HG03097 (cell line): ENCODE measurements around the gene YWHAG.
"Not testable (repeated sequence)": the region's sequence is repeated elsewhere in the genome, so short reads cannot be mapped to it uniquely, and the experiment has no call there.

Source experiments
- ATAC-seq: cut with Tn5 transposase; IDR thresholded peaks from one replicate; pipeline ENCODE4 v1.9.1; 2021; ENCODE audit not compliant: unreplicated experiment, low FRiP score

Gene YWHAG

DNA sequence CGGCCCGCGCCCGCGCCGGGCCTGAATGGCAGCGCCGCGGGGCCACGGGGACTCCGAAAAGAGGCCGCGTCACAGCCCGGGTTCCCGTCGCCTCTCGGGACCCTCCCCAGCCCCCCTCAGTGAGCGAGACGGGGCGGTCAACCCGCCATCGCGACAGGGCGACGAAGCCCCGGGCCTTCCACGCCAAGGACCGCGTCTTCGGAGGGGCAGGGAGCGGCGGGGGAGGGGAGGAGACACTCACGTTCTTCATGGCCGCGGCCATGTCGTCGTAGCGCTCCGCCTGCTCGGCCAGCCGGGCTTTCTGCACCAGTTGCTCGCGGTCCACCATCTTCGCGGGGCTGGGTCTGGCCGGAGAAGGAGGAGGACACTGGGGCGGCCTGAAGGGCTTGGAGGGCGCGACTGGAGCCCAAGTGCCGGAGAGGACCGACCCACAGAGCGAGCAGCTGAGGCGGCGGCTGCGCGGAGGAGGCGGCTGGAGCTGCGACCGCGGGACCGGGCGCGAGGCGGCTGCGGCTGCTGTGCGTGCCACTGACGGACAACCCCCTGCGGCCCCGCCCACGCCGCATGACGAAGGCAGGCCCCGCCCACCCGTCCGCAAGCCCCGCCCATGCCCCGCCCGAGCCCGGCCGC is at the start of gene YWHAG:
Gene YWHAG (minus strand): TSS at position 511 of the 630 bp plus-strand sequence. CDS start 183 bp downstream, at position 328.
- ATAC-seq: peak; percentile 72

- ATAC-seq: no peak
These were observed 49.4 kb upstream of the YWHAG start for GRCh38 chr7:76408121-76408560.

DNA sequence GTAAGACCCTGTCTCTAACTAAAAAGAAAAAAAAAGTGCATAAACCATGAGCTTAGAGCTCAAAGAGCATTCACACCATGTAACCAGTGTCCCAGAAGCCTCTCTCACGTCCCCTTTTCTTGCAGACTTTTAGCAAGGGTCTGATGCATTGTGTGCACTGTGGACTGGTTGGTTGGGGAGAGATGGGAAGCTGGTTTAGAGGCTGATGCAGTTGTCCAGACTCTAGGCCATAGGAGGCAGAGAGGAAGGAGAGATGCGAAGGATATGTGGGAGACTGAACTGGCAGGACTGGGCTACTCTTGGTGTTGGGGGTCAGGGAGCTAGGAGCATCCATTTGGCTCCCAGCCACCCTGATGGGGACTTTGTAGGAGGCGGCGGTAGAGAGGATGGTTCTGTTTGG is 48.9 kb upstream of the YWHAG start:
- no peak for ATAC-seq

DNA sequence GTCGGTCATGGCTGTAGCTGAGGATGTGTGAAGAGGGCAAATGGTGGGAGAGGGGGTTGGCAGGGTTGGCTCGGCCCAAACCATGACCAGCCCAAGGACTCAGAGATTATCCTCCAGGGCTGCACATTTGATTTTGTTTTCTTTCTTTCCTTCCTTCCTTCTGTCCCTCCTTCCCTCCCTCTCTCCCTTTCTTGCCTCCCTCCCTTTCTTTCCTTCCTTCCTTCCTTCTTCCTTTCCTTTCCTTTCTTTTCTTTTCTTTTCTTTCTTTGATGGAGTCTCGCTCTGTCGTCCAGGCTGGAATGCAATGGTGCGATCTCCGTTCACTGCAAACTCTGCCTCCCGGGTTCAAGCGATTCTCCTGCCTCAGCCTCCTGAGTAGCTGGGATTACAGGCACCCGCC is 46.9 kb upstream of the YWHAG start:
- ATAC-seq: no peak

GRCh38 chr7:76403780-76404494 is 45.1 kb upstream of the YWHAG start:
- no peak for ATAC-seq

- not testable (repeated sequence) for ATAC-seq
These were observed 44.3 kb upstream of the YWHAG start for GRCh38 chr7:76403097-76403496.

DNA sequence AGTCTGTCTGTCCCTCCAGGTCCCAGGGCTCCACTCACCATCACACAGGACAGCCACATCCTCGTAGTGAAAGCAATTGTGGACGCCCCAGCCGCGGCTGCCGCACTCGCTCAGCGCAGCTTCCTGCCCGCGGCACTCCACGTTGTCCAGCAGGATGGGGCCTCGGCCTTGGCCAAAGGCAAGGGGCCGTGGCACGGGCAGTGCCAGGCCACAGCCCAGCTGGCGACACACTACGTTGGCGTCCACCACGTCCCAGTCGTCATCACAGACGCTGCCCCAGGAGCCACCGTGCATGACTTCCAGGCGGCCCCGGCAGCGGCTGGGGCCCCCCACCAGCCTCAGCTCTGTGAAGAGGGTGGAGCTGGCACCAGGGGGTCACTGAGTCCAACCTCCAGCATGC is 41.5 kb upstream of the YWHAG start:
- no peak for ATAC-seq

DNA sequence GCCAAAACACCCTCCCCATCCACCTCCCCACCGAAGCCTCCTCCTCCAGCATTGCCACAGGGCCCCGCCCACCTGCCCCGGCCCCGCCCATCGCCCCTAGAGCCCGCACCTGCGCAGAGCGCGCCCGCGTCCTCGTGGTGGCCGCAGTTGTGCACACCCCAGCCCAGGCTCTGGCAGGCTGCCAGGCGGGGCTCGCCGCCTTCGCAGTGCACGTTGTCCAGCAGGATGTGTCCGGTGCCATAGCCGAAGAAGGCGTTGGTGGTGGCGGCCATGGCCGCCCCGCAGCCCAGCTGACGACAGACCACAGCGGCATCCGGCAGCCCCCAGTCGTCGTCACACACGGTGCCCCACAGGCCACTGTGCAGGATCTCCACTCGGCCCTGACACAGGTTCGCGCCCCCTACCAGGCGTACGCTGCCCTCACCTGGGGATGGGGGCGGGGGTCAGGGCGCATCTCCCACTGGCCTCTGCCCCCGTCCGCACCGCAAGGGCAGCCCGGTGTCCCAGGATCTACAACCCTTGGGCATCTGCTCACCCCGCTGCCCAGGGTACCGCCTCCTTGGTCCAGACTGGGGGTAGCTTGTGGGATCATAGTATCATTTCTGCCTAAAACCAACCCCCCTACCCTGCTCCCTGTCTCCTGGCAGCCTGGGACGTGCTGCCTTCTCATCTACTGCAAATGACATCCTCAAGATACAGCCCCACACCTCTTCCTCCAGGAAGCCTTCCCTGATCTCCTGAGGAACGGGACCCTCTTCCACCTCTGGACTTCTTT is 38.8 kb upstream of the YWHAG start:
- ATAC-seq: no peak

- no peak for ATAC-seq
These were observed 38.1 kb upstream of the YWHAG start for GRCh38 chr7:76396864-76397263.

- ATAC-seq: no peak
These were observed 37.4 kb upstream of the YWHAG start for GRCh38 chr7:76395965-76396726.

- not testable (repeated sequence) for ATAC-seq
These were observed 36.8 kb upstream of the YWHAG start for GRCh38 chr7:76395605-76395964.

GRCh38 chr7:76394957-76395356 is 36.2 kb upstream of the YWHAG start:
- ATAC-seq: no peak

GRCh38 chr7:76393116-76394031 is 34.6 kb upstream of the YWHAG start:
- ATAC-seq: peak; percentile 83

DNA sequence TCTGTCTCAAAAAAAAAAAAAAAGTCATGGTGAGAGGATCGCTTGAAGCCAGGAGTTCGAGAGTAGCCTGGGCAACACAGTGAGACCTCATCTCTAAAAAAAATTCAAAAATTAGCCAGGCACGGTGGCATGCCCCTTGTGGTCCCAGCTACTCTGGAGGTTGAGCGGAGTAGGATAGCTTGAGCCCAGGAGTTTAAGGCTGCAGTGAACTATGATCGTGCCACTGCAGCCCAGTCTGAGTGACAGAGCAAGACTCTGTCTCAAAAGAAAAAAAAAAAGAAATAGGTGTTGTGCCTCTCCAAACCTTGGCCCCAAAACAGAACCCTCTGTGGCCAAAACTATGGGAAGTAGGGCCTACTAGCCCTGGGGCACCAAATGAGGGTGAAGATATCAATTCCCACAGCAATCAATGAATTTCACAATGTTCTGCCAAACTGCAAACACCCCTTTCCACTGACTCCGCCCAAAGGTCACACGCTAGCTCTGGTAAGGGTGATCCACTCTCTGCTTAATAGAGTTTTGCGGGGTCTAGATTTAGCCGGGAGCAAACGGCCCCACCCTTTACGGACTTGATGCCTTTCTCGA is 33.8 kb upstream of the YWHAG start:
- no peak for ATAC-seq

DNA sequence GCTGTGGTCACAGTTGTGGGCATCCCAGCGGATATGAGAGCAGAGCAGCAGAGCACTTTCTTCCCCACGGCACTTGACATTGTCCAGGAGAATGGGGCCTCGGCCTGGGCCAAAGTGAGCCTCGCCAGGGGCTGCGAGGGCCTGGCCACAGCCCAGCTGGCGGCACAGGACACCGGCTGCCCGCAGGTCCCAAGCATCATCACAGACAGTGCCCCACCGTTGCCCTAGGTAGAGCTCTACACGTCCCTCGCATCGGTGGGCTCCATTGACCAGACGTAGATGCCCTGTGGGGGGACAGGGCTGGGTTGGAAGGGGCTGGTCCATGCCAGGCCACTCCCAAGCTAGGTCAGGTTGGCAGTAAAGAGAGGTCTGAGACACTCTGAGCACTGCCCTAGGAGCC is 31.3 kb upstream of the YWHAG start:
- ATAC-seq: no peak

GRCh38 chr7:76387789-76388188 is 29.0 kb upstream of the YWHAG start:
- not testable (repeated sequence) for ATAC-seq

- ATAC-seq: no peak
These were observed 28.0 kb upstream of the YWHAG start for GRCh38 chr7:76386691-76387260.

DNA sequence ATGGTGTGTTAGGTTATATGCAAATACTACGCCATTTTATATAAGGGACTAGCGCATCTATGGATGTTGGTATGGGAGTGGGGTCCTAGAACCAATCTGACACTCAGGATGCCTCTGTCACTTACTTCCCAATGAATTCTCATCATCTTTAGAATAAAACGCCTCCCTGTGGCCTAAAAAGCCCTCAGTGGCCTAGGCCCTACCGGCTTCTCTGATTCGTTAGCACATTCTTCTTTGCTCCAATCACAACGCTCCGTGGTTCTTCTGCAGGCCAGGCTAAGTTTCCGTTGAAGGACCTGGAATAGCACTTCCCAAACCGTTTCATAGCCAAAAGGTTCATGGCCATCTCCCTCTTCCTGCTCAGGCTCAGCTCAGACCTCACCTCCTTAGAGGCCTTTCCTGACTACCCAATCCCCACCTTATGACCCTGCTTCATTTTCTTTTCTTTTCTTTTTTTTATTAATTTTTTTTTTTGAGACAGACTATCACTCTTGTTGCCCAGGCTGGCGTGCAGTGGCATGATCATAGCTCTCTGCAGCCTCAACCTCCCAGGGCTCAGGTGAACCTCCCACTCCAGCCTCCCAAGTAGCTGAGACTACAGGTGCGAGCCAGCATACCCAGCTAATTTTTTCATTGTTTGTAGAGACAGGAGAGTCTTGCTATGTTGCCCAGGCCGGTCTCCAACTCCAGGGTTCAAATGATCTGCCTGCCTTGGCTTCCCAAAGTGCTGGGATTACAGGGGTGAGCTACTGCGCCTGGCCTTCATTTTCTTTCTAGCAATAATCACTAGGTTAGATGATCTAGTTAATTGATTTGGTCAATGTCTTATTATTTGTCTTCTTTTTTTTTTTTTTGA is 24.5 kb upstream of the YWHAG start:
- ATAC-seq: no peak
